ENCODE measurements around the gene OTUB2. TPM values are rescaled to one million over a fixed set of nuclear protein-coding genes. Genes with fewer than 3 reads are reported as not detected.

OTUB2 gene
- total and polyA plus RNA-seq, 2 of the 8 experiments (the other 6 are each of a cell fraction or from before 2014, with no cell fraction given), result 2.2 to 4.2 TPM

- no peak for TF ChIP-seq CHD7 (IDR thresholded peaks at IDR 0.05; ENCODE audit: insufficient replicate concordance, low read length)
- TF ChIP-seq, protein P1, sequence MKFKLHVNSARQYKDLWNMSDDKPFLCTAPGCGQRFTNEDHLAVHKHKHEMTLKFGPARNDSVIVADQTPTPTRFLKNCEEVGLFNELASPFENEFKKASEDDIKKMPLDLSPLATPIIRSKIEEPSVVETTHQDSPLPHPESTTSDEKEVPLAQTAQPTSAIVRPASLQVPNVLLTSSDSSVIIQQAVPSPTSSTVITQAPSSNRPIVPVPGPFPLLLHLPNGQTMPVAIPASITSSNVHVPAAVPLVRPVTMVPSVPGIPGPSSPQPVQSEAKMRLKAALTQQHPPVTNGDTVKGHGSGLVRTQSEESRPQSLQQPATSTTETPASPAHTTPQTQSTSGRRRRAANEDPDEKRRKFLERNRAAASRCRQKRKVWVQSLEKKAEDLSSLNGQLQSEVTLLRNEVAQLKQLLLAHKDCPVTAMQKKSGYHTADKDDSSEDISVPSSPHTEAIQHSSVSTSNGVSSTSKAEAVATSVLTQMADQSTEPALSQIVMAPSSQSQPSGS (IDR thresholded peaks at IDR 0.05; ENCODE audit: low read length), result no peak
- TF ChIP-seq HDAC2 (IDR thresholded peaks at IDR 0.05; ENCODE audit: borderline replicate concordance in 1 of 2, low read depth in 2 of 2, low read length in 2 of 2), result no peak
- no peak for TF ChIP-seq CHD2 (IDR thresholded peaks at IDR 0.05; ENCODE audit: low read length)
- TF ChIP-seq EZH2 (IDR thresholded peaks at IDR 0.05; ENCODE audit: low read depth, low read length, severe bottlenecking), result no peak
- no peak for TF ChIP-seq CREB1 (IDR thresholded peaks at IDR 0.05)
- no peak for TF ChIP-seq SIX5 (IDR thresholded peaks at IDR 0.05; ENCODE audit: low read depth, low read length)
- TF ChIP-seq RAD21 (IDR thresholded peaks at IDR 0.05 in 1 of 2, conservative IDR thresholded peaks at IDR 0.05 in 1 of 2; ENCODE audit: low read depth in 2 of 2, low read length in 2 of 2), result no peak
Measured at GRCh38 chr14:94038921-94039629, 12.9 kb downstream of the OTUB2 start (continued).

All from H1 (cell line).